Heart right ventricle (tissue), 16 donors: Measurements from ENCODE around the gene LOXL4. TPM values are rescaled to one million over a fixed set of nuclear protein-coding genes. Genes with fewer than 3 reads are reported as not detected.

Experiments used
- ATAC-seq, 8 donors: fragments of 200-7000 bp; cut with Tn5 transposase; one replicate each; pipeline ENCODE4 v1.9.1; 2020; ENCODE audit warnings: mild to moderate bottlenecking in 8 of 8, moderate library complexity in 8 of 8, moderate number of reproducible peaks in 1 of 8
- DNase-seq, 2 donors: peaks; one replicate each; pipeline ENCODE4 v3.0.0-alpha.2; 2020
- H3K27ac ChIP-seq, 10 donors: fragments of 200-600 bp; sonication (generic) in 2 of 10; one replicate each; pipeline versions ENCODE4 v1.5.0 to v1.8.0; 2020 to 2022; ENCODE audit warnings: mild to moderate bottlenecking in 3 of 10
- H3K27me3 ChIP-seq, 7 donors: fragments of 200-600 bp; one replicate each; pipeline ENCODE4 v1.8.0; 2021 to 2022; ENCODE audit warnings: mild to moderate bottlenecking in 2 of 7
- H3K36me3 ChIP-seq, 9 donors: fragments of 200-600 bp; sonication (generic) in 1 of 9; one replicate each; pipeline versions ENCODE4 v1.5.0 to v1.8.0; 2020 to 2022; ENCODE audit warnings: mild to moderate bottlenecking in 2 of 9
- H3K4me1 ChIP-seq, 9 donors: fragments of 200-600 bp; sonication (generic) in 1 of 9; one replicate each; pipeline versions ENCODE4 v1.5.0 to v1.8.0; 2020 to 2022; ENCODE audit warnings: mild to moderate bottlenecking in 4 of 9
- H3K4me3 ChIP-seq, 10 donors: fragments of 200-600 bp; sonication (generic) in 2 of 10; one replicate each; pipeline versions ENCODE4 v1.5.0 to v1.8.0; 2020 to 2022; ENCODE audit warnings: mild to moderate bottlenecking in 7 of 10, moderate library complexity in 2 of 10
- H3K9me3 ChIP-seq, 11 donors: fragments of 200-600 bp in 10 of 11; sonication (generic) in 2 of 11; one replicate each; pipeline versions ENCODE4 v1.5.0 to v1.8.0; 2013 to 2022; ENCODE audit warnings: mild to moderate bottlenecking in 2 of 11, control low read depth in 1 of 11, moderate library complexity in 1 of 11
- WGBS, 2 donors: extraction: QIAGEN DNeasy Blood & Tissue Kit; methylation state at CpG; one replicate each; pipeline ENCODE4 v1.1.7; 2013; ENCODE audit warnings: inconsistent platforms in 1 of 2; 5-methylcytosine and 5-hydroxymethylcytosine counted together
- intact Hi-C, 10 donors: fragments of 100-400 bp; cut with DNase I; formaldehyde crosslinking; loops; one replicate each; pipeline versions ENCODE4 v1.11.1 to v1.14.2; 2022
- polyA plus RNA-seq, 2 donors: library from polyadenylated mRNA; stranded (reverse); fragments of 200-250 nt; gene quantifications; one replicate each; pipeline ENCODE4 v1.2.3, GENCODE V29; 2013
- total RNA-seq, 10 donors: library from RNA; stranded (reverse); fragmentation: NEBNext Ultra II Directional in 3 of 10; extraction: Animal tissue kit (Norgen Biotek cat#: 25700) in 3 of 10; gene quantifications; one replicate each; pipeline versions ENCODE4 v1.2.1 to v1.2.4, GENCODE V29; 2021 to 2023
- TF ChIP-seq, protein P1 (sequence below), 9 donors: fragments of 200-600 bp; sonication (generic) in 2 of 9; IDR thresholded peaks; one replicate each; pipeline versions ENCODE4 v1.5.0 to v1.8.0; 2021 to 2022; ENCODE audit warnings: antibody characterized with exemption in 9 of 9, mild to moderate bottlenecking in 5 of 9, moderate library complexity in 1 of 9
- donor health status: Arrhythmogenic right ventricular cardiomyopathy.
- donor health status: ischemic (EF 13 %, LVEDD 7.1; RV severe dilation, severe dysfunction).
- donor health status: healthy with polysubstance abuse.
- donor health status: DM: no; HTN: yes; CAD: no.
- donor health status: DM: no; HTN: no; CAD: no.
- donor health status: ischemic (EF 25% LVEDD 6.9; RV normal size, moderate dysfunction).
- donor health status: ischemic (EF 25% LVEDD 5.7; RV mildly dilated, moderate dysfunction).
- donor health status: healthy.
- donor health status: DM: yes; HTN: yes; CAD: no.
- donor health status: Ischemic cardiomyopathy.
- donor health status: ischemic (EF 35%, LVEDD 5.7; RV mildly dilated, moderate dysfunction).
- donor health status: nonischemic (EF 11% LVEDD 7.7; RV severe dilation, severe dysfunction).
- donor health status: DM: yes; HTN: yes; CAD: no.
- donor health status: PGD.
- donor health status: ischemic (EF 29% LVEDD 5.4; RV normal size, mild dysfunction).
- donor health status: nonischemic (EF 23%, LVEDD 6.1; RV moderate dilation, normal function).

Gene LOXL4
- total and polyA plus RNA-seq, 12 donors: 0.72 to 13.5 (median 1.9) TPM

DNA sequence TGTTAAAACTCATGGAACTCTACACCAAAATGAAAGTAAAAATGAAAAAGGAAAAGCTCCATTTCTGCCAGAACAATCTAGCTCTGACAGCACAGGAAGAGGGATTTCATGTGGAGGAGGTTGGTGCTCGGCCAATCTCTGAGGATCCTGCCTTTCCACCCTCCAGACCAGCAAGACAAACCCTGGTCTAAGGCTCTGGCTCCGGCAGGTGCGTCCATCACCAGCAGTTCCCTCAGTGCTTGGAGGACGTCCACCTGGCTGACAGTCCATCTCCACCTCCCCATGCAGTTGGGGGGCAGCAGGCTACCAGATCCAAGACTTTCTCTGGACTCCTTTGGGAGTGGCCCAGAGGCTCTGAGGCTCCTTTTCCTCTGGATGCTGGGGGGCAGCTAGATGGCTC, 25.0 kb upstream of the LOXL4 start:
- intact Hi-C loops: no loop called here
- DNase-seq (no peak), ATAC-seq (peak in 5 of 8 donors; percentile 28 to 61 (median 60))
- Histone ChIP-seq H3K27ac (peak overlapping the region in 2 of 10 donors; percentile 19 to 42), H3K4me3 (no peak overlapping the region), H3K27me3 (peaks cover 0 to 9% (median 0%) of the 10 kb centered on the region in 7 donors), H3K4me1 (peaks cover 4 to 46% (median 28%) of the 10 kb centered on the region in 9 donors), H3K36me3 (no peaks in the 10 kb centered on the region), H3K9me3 (no peaks in the 10 kb centered on the region)
- WGBS, 2 donors: 51 to 61% methylated on average over 4 of the region's 4 CpGs
- TF ChIP-seq, protein P1, sequence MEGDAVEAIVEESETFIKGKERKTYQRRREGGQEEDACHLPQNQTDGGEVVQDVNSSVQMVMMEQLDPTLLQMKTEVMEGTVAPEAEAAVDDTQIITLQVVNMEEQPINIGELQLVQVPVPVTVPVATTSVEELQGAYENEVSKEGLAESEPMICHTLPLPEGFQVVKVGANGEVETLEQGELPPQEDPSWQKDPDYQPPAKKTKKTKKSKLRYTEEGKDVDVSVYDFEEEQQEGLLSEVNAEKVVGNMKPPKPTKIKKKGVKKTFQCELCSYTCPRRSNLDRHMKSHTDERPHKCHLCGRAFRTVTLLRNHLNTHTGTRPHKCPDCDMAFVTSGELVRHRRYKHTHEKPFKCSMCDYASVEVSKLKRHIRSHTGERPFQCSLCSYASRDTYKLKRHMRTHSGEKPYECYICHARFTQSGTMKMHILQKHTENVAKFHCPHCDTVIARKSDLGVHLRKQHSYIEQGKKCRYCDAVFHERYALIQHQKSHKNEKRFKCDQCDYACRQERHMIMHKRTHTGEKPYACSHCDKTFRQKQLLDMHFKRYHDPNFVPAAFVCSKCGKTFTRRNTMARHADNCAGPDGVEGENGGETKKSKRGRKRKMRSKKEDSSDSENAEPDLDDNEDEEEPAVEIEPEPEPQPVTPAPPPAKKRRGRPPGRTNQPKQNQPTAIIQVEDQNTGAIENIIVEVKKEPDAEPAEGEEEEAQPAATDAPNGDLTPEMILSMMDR (IDR thresholded peaks at IDR 0.05): no peak

- ATAC-seq (no peak), DNase-seq (no peak)
- peaks cover 0 to 9% (median 0%) of the 10 kb centered on the region in 7 donors for H3K27me3 ChIP-seq
- intact Hi-C loops: loop anchor here in 1 of 10 donors (10.0 kb wide), 1 partner anchor 1045 kb away; no protein-coding TSS in a partner anchor
- TF ChIP-seq, protein P1 (IDR thresholded peaks at IDR 0.05): no peak
- 87 to 91% methylated on average over 10 of the region's 10 CpGs for WGBS, 2 donors
- H3K36me3 ChIP-seq: no peaks in the 10 kb centered on the region
- H3K27ac ChIP-seq: no peak overlapping the region
- H3K9me3 ChIP-seq: no peaks in the 10 kb centered on the region
- H3K4me1 ChIP-seq: peaks cover 4 to 29% (median 21%) of the 10 kb centered on the region in 9 donors
- H3K4me3 ChIP-seq: no peak overlapping the region
These were observed 21.8 kb upstream of the LOXL4 start for GRCh38 chr10:98289802-98290209.

GRCh38 chr10:98287321-98287720, 19.3 kb upstream of the LOXL4 start:
- DNase-seq: no peak
- Histone ChIP-seq H3K36me3 (no peaks in the 10 kb centered on the region), H3K4me3 (no peak overlapping the region), H3K4me1 (peaks cover 0 to 5% (median 0%) of the 10 kb centered on the region in 9 donors), H3K9me3 (no peaks in the 10 kb centered on the region), H3K27ac (no peak overlapping the region), H3K27me3 (peaks cover 0 to 14% (median 0%) of the 10 kb centered on the region in 7 donors)
- WGBS, 2 donors: 95 to 96% methylated on average over 5 of the region's 5 CpGs
- intact Hi-C loops: loop anchor here in 1 of 10 donors (10.0 kb wide), 1 partner anchor 1043 kb away; no protein-coding TSS in a partner anchor
- no peak for ATAC-seq
- TF ChIP-seq, protein P1 (IDR thresholded peaks at IDR 0.05): no peak

GRCh38 chr10:98286419-98286818, 18.4 kb upstream of the LOXL4 start:
- Histone ChIP-seq H3K4me1 (peaks cover 0 to 5% (median 0%) of the 10 kb centered on the region in 9 donors), H3K27me3 (peaks cover 0 to 14% (median 0%) of the 10 kb centered on the region in 7 donors), H3K4me3 (no peak overlapping the region), H3K36me3 (no peaks in the 10 kb centered on the region), H3K9me3 (peaks cover 0 to 7% (median 0%) of the 10 kb centered on the region in 11 donors), H3K27ac (no peak overlapping the region)
- TF ChIP-seq, protein P1 (IDR thresholded peaks at IDR 0.05): no peak
- intact Hi-C loops: loop anchor here in 1 of 10 donors (10.0 kb wide), 1 partner anchor 1042 kb away; no protein-coding TSS in a partner anchor
- 94 to 95% methylated on average over 12 of the region's 12 CpGs for WGBS, 2 donors
- no peak for DNase-seq
- peak in 1 of 8 donors; percentile 34 for ATAC-seq
